GM11168 (cell line): ENCODE measurements around the gene KCNIP3.
"Not testable (repeated sequence)": the region's sequence is repeated elsewhere in the genome, so short reads cannot be mapped to it uniquely, and the experiment has no call there.

ENCODE experiments used
- in situ Hi-C: fragments of 300-500 bp; cut with MboI; formaldehyde crosslinking; loops from one replicate; pipeline ENCODE4 v1.12.0; 2022; ENCODE audit warnings: low sequenced_read_pairs; ENCODE audit not compliant: unreplicated experiment

The KCNIP3 gene

GRCh38 chr2:95393901-95394300 is 96.8 kb downstream of the KCNIP3 start:
- in situ Hi-C loops, result no loop called here

GRCh38 chr2:95399061-95399460 is 101.9 kb downstream of the KCNIP3 start:
- in situ Hi-C loops, result no loop called here

- in situ Hi-C loops, result loop anchor here (25.0 kb wide), 1 partner anchor 311 kb away; no protein-coding TSS in a partner anchor
Observed at GRCh38 chr2:95401480-95401879, 104.3 kb downstream of the KCNIP3 start.

GRCh38 chr2:95402004-95402369 is 104.8 kb downstream of the KCNIP3 start:
- in situ Hi-C loops, result loop anchor here (25.0 kb wide), 1 partner anchor 310 kb away; no protein-coding TSS in a partner anchor

- in situ Hi-C loops, result loop anchor here (25.0 kb wide), 1 partner anchor 310 kb away; no protein-coding TSS in a partner anchor
Observed at GRCh38 chr2:95402370-95403203, 105.4 kb downstream of the KCNIP3 start, which contains the start of gene FAHD2A. FAHD2A (plus strand) TSS chr2:95402708; CDS start chr2:95405559, 2,851 bp downstream.

GRCh38 chr2:95403204-95403721 is 106.1 kb downstream of the KCNIP3 start:
- in situ Hi-C loops, result loop anchor here (25.0 kb wide), 1 partner anchor 309 kb away; no protein-coding TSS in a partner anchor

GRCh38 chr2:95403824-95404223 is 106.7 kb downstream of the KCNIP3 start:
- in situ Hi-C loops, result loop anchor here (25.0 kb wide), 1 partner anchor 308 kb away; no protein-coding TSS in a partner anchor

- in situ Hi-C loops, result loop anchor here (25.0 kb wide), 1 partner anchor 308 kb away; no protein-coding TSS in a partner anchor
Observed at GRCh38 chr2:95404676-95405075, 107.5 kb downstream of the KCNIP3 start.

- in situ Hi-C loops, result loop anchor here (25.0 kb wide), 1 partner anchor 301 kb away; no protein-coding TSS in a partner anchor
Observed at GRCh38 chr2:95411239-95411638, 114.1 kb downstream of the KCNIP3 start.

GRCh38 chr2:95414015-95414594 is 117.0 kb downstream of the KCNIP3 start:
- in situ Hi-C loops, result loop anchor here (25.0 kb wide), 1 partner anchor 298 kb away; no protein-coding TSS in a partner anchor

GRCh38 chr2:95415138-95415537 is 118.0 kb downstream of the KCNIP3 start:
- in situ Hi-C loops, result loop anchor here (25.0 kb wide), 1 partner anchor 297 kb away; no protein-coding TSS in a partner anchor

GRCh38 chr2:95415561-95415960 is 118.4 kb downstream of the KCNIP3 start:
- in situ Hi-C loops, result loop anchor here (25.0 kb wide), 1 partner anchor 297 kb away; no protein-coding TSS in a partner anchor

- in situ Hi-C loops, result loop anchor here (10.0 kb wide), 1 partner anchor 227 kb away; no protein-coding TSS in a partner anchor
Observed at GRCh38 chr2:95427196-95427867, 130.2 kb downstream of the KCNIP3 start.

- in situ Hi-C loops, result loop anchor here (10.0 kb wide), 1 partner anchor 225 kb away; no protein-coding TSS in a partner anchor
Observed at GRCh38 chr2:95429748-95430467, 132.8 kb downstream of the KCNIP3 start.

- in situ Hi-C loops, result not testable (repeated sequence)
Observed at GRCh38 chr2:95433373-95433772, 136.2 kb downstream of the KCNIP3 start.

- in situ Hi-C loops, result not testable (repeated sequence)
Observed at GRCh38 chr2:95433973-95434372, 136.8 kb downstream of the KCNIP3 start.

GRCh38 chr2:95434507-95435076 is 137.4 kb downstream of the KCNIP3 start:
- in situ Hi-C loops, result not testable (repeated sequence)

GRCh38 chr2:95435162-95435871 is 138.2 kb downstream of the KCNIP3 start:
- in situ Hi-C loops, result not testable (repeated sequence)
